ENCODE measurements around the gene PPP5C.
A peak's percentile ranks its signal among the peaks of the same experiment; 100 is the strongest.

The PPP5C gene

GRCh38 chr19:46381756-46382345, 35.0 kb downstream of the PPP5C start:
- H3K27ac ChIP-seq, result no peak overlapping the region
- H3K4me3 ChIP-seq, result no peak overlapping the region

GRCh38 chr19:46383171-46383815, 36.4 kb downstream of the PPP5C start:
- Histone ChIP-seq H3K27ac (no peak overlapping the region), H3K4me3 (no peak overlapping the region)

GRCh38 chr19:46383846-46384245, 37.0 kb downstream of the PPP5C start:
- H3K4me3 ChIP-seq, result no peak overlapping the region

GRCh38 chr19:46384396-46384795, 37.5 kb downstream of the PPP5C start:
- H3K27ac ChIP-seq, result no peak overlapping the region

More at GRCh38 chr19:46383846-46384245, 37.0 kb downstream of the PPP5C start:
- H3K27ac ChIP-seq, result no peak overlapping the region

GRCh38 chr19:46385636-46386035, 38.7 kb downstream of the PPP5C start:
- H3K27ac ChIP-seq, result no peak overlapping the region
- H3K4me3 ChIP-seq, result no peak overlapping the region

More at GRCh38 chr19:46384396-46384795, 37.5 kb downstream of the PPP5C start:
- H3K4me3 ChIP-seq, result no peak overlapping the region

- peak overlapping the region in 1 of 21 experiments; percentile 4 for H3K27ac ChIP-seq
- no peak overlapping the region for H3K4me3 ChIP-seq
Observed at GRCh38 chr19:46386151-46386550, 39.3 kb downstream of the PPP5C start.

- Histone ChIP-seq H3K4me3 (no peak overlapping the region), H3K27ac (no peak overlapping the region)
Observed at GRCh38 chr19:46386996-46387712, 40.3 kb downstream of the PPP5C start.

GRCh38 chr19:46387713-46388130, 40.8 kb downstream of the PPP5C start:
- no peak overlapping the region for H3K27ac ChIP-seq
- H3K4me3 ChIP-seq, result no peak overlapping the region

GRCh38 chr19:46388311-46389095, 41.6 kb downstream of the PPP5C start:
- Histone ChIP-seq H3K4me3 (no peak overlapping the region), H3K27ac (no peak overlapping the region)

GRCh38 chr19:46390121-46390858, 43.4 kb downstream of the PPP5C start:
- Histone ChIP-seq H3K4me3 (no peak overlapping the region), H3K27ac (peak overlapping the region in 6 of 21 experiments; percentile 4 to 81 (median 33))

- H3K27ac ChIP-seq, result peak overlapping the region in 7 of 21 experiments; percentile 7 to 81 (median 31)
- no peak overlapping the region for H3K4me3 ChIP-seq
Observed at GRCh38 chr19:46390866-46391265, 44.0 kb downstream of the PPP5C start.

- H3K4me3 ChIP-seq, result no peak overlapping the region
- peak overlapping the region in 10 of 21 experiments; percentile 12 to 81 (median 46) for H3K27ac ChIP-seq
Observed at GRCh38 chr19:46391296-46392251, 44.7 kb downstream of the PPP5C start.

GRCh38 chr19:46392252-46392801, 45.4 kb downstream of the PPP5C start:
- Histone ChIP-seq H3K4me3 (no peak overlapping the region), H3K27ac (peak overlapping the region in 10 of 21 experiments; percentile 19 to 81 (median 44))

- Histone ChIP-seq H3K4me3 (no peak overlapping the region), H3K27ac (peak overlapping the region in 8 of 21 experiments; percentile 15 to 81 (median 49))
Observed at GRCh38 chr19:46392837-46393236, 46.0 kb downstream of the PPP5C start.

GRCh38 chr19:46393456-46394401, 46.8 kb downstream of the PPP5C start:
- peak overlapping the region in 3 of 21 experiments; percentile 24 to 75 (median 47) for H3K27ac ChIP-seq
- no peak overlapping the region for H3K4me3 ChIP-seq

- Histone ChIP-seq H3K4me3 (no peak overlapping the region), H3K27ac (no peak overlapping the region)
Observed at GRCh38 chr19:46394402-46394797, 47.5 kb downstream of the PPP5C start.
